ENCODE measurements around the gene CDK2.
A peak's percentile ranks its signal among the peaks of the same experiment; 100 is the strongest.

DNA sequence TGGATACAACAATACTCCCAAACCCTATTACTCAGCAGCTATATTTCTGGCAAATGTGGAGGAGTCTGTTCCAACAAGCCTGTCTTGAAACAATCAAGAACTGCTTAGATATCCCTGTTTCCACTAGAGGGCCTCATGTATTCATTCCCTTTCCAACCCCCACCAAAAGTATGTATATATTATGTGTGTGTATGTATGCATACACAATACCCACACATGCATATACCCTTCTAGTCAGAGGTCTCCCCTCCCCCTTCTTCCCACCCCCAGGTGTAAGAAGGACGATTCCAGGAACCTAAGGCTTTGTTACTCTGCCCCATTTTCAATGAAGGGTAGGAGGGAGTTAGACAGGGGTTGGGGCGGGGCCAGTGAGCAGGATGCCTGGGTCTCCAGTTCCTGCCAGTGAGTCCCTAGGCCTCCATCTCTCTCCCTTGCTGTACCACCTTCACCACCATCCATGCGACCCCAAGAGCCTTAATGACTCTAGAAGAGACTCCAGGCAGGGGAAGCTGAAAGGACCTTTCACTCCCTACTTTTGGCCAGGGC lies 35.8 kb upstream of the CDK2 start, which contains the start of gene DGKA:
- TF ChIP-seq, protein P1, sequence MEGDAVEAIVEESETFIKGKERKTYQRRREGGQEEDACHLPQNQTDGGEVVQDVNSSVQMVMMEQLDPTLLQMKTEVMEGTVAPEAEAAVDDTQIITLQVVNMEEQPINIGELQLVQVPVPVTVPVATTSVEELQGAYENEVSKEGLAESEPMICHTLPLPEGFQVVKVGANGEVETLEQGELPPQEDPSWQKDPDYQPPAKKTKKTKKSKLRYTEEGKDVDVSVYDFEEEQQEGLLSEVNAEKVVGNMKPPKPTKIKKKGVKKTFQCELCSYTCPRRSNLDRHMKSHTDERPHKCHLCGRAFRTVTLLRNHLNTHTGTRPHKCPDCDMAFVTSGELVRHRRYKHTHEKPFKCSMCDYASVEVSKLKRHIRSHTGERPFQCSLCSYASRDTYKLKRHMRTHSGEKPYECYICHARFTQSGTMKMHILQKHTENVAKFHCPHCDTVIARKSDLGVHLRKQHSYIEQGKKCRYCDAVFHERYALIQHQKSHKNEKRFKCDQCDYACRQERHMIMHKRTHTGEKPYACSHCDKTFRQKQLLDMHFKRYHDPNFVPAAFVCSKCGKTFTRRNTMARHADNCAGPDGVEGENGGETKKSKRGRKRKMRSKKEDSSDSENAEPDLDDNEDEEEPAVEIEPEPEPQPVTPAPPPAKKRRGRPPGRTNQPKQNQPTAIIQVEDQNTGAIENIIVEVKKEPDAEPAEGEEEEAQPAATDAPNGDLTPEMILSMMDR (conservative IDR thresholded peaks at IDR 0.05) = peak; percentile 83
- TF ChIP-seq ZFX (IDR thresholded peaks at IDR 0.05) = no peak

Data from C4-2B (cell line).